ENCODE results near the gene NLE1. TPM values are rescaled to one million over a fixed set of nuclear protein-coding genes. Genes with fewer than 3 reads are reported as not detected.

The NLE1 gene
- total RNA-seq, 1 experiment from 2014 or later: 23.3 TPM

- no peaks in the 10 kb centered on the region for H3K4me1 ChIP-seq (ENCODE audit: insufficient read depth, low read length, poor library complexity, severe bottlenecking)
- no peaks in the 10 kb centered on the region for H3K27me3 ChIP-seq (replicated peaks; ENCODE audit: insufficient read depth, low read depth, low read length, poor library complexity)
- ChIA-PET POLR2A (ENCODE audit: low non-redundant PET) (no interaction called here), CTCF (no interaction called here)
- H3K36me3 ChIP-seq (ENCODE audit: insufficient read depth, low read length, poor library complexity, severe bottlenecking): no peaks in the 10 kb centered on the region
- DNase-seq (ENCODE audit: low spot score): no peak
- intact Hi-C loops (cut with micrococcal nuclease; ENCODE audit: unreplicated experiment): no loop called here
- no TSS peak for BruUV-seq (replicated peaks)
- TF ChIP-seq CTCF (conservative IDR thresholded peaks at IDR 0.05; ENCODE audit: low read depth, low read length) (no peak), EZH2 (IDR thresholded peaks at IDR 0.05; ENCODE audit: borderline replicate concordance, low read depth, low read length, poor library complexity, severe bottlenecking) (no peak)
- H3K9me3 ChIP-seq (ENCODE audit: low read depth, low read length, poor library complexity, severe bottlenecking): no peaks in the 10 kb centered on the region
- H3K27ac ChIP-seq (ENCODE audit: low read depth, low read length, poor library complexity, severe bottlenecking): no peak overlapping the region
- H3K4me3 ChIP-seq (ENCODE audit: low read depth, low read length, poor library complexity, severe bottlenecking): no peak overlapping the region
These were observed 14.2 kb downstream of the NLE1 start for GRCh38 chr17:35127751-35128514.

GRCh38 chr17:35121315-35121714 is 20.8 kb downstream of the NLE1 start, which contains the start of gene FNDC8:
Gene FNDC8 (plus strand): TSS chr17:35121615. CDS start chr17:35121694, 79 bp downstream.
- intact Hi-C loops (cut with micrococcal nuclease; ENCODE audit: unreplicated experiment): no loop called here
- Histone ChIP-seq H3K27ac (ENCODE audit: low read depth, low read length, poor library complexity, severe bottlenecking) (no peak within 1 kb of the TSS), H3K9me3 (ENCODE audit: low read depth, low read length, poor library complexity, severe bottlenecking) (no peaks in the 10 kb centered on the region), H3K36me3 (ENCODE audit: insufficient read depth, low read length, poor library complexity, severe bottlenecking) (no peaks in the 10 kb centered on the region), H3K4me3 (ENCODE audit: low read depth, low read length, poor library complexity, severe bottlenecking) (no peak within 1 kb of the TSS), H3K4me1 (ENCODE audit: insufficient read depth, low read length, poor library complexity, severe bottlenecking) (no peaks in the 10 kb centered on the region), H3K27me3 (replicated peaks; ENCODE audit: insufficient read depth, low read depth, low read length, poor library complexity) (no peaks in the 10 kb centered on the region)
- TF ChIP-seq EZH2 (IDR thresholded peaks at IDR 0.05; ENCODE audit: borderline replicate concordance, low read depth, low read length, poor library complexity, severe bottlenecking) (no peak), CTCF (conservative IDR thresholded peaks at IDR 0.05; ENCODE audit: low read depth, low read length) (no peak)
- BruUV-seq (replicated peaks): no TSS peak
- ChIA-PET CTCF (no interaction called here), POLR2A (ENCODE audit: low non-redundant PET) (no interaction called here)
- DNase-seq (ENCODE audit: low spot score): no peak

DNA sequence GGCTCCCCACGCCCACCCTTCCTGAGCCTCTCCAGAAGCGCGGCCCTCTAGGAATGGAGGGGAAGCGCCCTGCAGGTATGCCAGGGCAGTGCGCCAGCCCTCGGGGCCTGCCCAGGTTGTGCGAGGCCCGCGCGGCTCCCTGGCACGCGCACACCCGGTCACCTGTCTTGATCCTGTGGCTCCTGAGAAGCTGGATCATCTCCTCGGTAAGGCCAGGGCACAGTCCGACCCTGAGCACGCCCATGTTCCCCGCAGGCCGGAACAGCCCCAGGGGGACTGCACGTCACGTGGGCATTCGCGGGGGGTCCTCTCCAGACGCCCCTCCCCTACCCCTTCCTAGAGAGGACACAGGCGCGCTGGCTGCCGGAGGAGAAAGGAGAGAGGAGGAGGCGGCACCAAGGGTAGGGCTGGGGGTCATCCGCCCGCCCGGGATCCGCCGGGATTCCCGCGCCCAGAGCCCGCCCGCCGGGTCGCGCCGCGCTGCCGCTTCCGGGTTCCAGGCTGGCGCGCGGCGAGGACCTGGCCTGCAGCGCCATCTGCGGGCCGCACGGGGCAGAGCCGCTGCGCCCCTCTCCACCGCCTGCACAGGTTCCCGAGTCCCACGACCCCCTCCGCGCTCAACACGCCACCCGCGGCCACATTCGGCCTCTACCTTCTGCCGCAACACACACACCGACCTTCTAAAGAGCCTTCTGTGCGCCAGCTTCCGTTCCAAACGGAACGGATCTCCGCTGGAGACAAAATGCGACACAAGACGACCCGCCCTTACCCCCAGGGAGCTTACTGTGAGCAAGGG is 22.5 kb downstream of the NLE1 start, which contains the start of gene RAD51D:
Gene RAD51D, minus strand, starts transcription at position 491 of the 796 bp plus-strand sequence. Its CDS starts 247 bp downstream, at position 244.
- CTCF ChIA-PET: interaction anchor here (1.2 kb wide), 1 partner anchor 121 kb away, joined by 5 read pairs; no protein-coding TSS in a partner anchor
- POLR2A ChIA-PET (ENCODE audit: low non-redundant PET): interaction anchor here (0.6 kb wide), 1 partner anchor 417 kb away, joined by 7 read pairs; no protein-coding TSS in a partner anchor
- intact Hi-C loops (cut with micrococcal nuclease; ENCODE audit: unreplicated experiment): loop anchor here (1.0 kb wide), 1 partner anchor 121 kb away; no protein-coding TSS in a partner anchor
- H3K27me3 ChIP-seq (replicated peaks; ENCODE audit: insufficient read depth, low read depth, low read length, poor library complexity): no peaks in the 10 kb centered on the region
- H3K4me1 ChIP-seq (ENCODE audit: insufficient read depth, low read length, poor library complexity, severe bottlenecking): no peaks in the 10 kb centered on the region
- peak within 1 kb of the TSS; percentile 70 for H3K4me3 ChIP-seq (ENCODE audit: low read depth, low read length, poor library complexity, severe bottlenecking)
- TF ChIP-seq EZH2 (IDR thresholded peaks at IDR 0.05; ENCODE audit: borderline replicate concordance, low read depth, low read length, poor library complexity, severe bottlenecking) (no peak), CTCF (conservative IDR thresholded peaks at IDR 0.05; ENCODE audit: low read depth, low read length) (peak; percentile 64)
- no peaks in the 10 kb centered on the region for H3K9me3 ChIP-seq (ENCODE audit: low read depth, low read length, poor library complexity, severe bottlenecking)
- DNase-seq (ENCODE audit: low spot score): peak; percentile 73
- no TSS peak for BruUV-seq (replicated peaks)
- H3K36me3 ChIP-seq (ENCODE audit: insufficient read depth, low read length, poor library complexity, severe bottlenecking): no peaks in the 10 kb centered on the region
- peak within 1 kb of the TSS; percentile 77 for H3K27ac ChIP-seq (ENCODE audit: low read depth, low read length, poor library complexity, severe bottlenecking)
